Left lobe of liver (tissue), 2 donors: ENCODE data around the gene ABCA8. TPM values are rescaled to one million over a fixed set of nuclear protein-coding genes. Genes with fewer than 3 reads are reported as not detected.
"Not testable (repeated sequence)": the region's sequence is repeated elsewhere in the genome, so short reads cannot be mapped to it uniquely, and the experiment has no call there.

Source experiments
- ATAC-seq: fragments of 200-7000 bp; cut with Tn5 transposase; one replicate; pipeline ENCODE4 v1.9.1; 2020; ENCODE audit warnings: mild to moderate bottlenecking, moderate library complexity
- DNase-seq: peaks from one replicate; pipeline ENCODE4 v3.0.0-alpha.2; 2020; ENCODE audit warnings: low spot score
- total RNA-seq: library from RNA; stranded (reverse); gene quantifications from one replicate; pipeline ENCODE4 v1.2.1, GENCODE V29; 2021
- donor health status: DM: no; HTN: no; CAD: no; lungs with moderate emphysema.
- donor health status: DM: no; HTN: yes; CAD: no.

Gene ABCA8, protein sequence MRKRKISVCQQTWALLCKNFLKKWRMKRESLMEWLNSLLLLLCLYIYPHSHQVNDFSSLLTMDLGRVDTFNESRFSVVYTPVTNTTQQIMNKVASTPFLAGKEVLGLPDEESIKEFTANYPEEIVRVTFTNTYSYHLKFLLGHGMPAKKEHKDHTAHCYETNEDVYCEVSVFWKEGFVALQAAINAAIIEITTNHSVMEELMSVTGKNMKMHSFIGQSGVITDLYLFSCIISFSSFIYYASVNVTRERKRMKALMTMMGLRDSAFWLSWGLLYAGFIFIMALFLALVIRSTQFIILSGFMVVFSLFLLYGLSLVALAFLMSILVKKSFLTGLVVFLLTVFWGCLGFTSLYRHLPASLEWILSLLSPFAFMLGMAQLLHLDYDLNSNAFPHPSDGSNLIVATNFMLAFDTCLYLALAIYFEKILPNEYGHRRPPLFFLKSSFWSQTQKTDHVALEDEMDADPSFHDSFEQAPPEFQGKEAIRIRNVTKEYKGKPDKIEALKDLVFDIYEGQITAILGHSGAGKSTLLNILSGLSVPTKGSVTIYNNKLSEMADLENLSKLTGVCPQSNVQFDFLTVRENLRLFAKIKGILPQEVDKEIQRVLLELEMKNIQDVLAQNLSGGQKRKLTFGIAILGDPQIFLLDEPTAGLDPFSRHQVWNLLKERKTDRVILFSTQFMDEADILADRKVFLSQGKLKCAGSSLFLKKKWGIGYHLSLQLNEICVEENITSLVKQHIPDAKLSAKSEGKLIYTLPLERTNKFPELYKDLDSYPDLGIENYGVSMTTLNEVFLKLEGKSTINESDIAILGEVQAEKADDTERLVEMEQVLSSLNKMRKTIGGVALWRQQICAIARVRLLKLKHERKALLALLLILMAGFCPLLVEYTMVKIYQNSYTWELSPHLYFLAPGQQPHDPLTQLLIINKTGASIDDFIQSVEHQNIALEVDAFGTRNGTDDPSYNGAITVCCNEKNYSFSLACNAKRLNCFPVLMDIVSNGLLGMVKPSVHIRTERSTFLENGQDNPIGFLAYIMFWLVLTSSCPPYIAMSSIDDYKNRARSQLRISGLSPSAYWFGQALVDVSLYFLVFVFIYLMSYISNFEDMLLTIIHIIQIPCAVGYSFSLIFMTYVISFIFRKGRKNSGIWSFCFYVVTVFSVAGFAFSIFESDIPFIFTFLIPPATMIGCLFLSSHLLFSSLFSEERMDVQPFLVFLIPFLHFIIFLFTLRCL (N-terminal part only)
- 35.6 TPM for total RNA-seq

DNA sequence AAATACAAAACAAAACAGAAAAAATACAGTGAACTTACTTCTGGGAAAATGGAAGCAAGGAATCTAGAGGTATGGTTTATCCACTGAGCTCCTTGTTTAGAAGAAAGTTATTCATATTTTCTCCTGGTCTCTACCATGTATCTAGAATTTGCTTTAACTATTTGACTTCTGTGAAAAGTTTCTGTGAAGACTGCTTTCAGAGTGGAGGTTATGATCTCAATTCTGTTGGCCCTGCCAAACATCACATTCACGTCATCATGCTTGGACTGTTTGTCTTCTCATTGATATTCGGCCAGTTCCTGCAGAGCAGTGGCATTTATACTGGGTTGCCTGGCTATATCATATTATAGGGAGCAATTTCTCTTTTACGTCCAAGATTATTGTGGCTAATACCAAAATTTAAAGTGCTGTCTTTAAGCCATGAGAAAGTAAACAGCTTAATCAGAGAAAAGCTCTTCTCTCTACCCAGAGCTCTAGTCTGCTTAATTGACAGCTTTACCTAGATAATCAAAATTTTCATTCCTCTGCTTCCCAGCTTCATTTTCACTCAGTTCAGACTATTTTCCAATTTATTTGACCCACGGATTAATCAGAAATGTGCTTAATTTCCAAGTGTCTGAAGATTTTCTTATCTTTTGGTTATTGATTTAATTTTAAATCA is at the start of gene ABCA8:
ABCA8 (minus strand) TSS at position 212 of the 661 bp plus-strand sequence. CDS start 13,358 bp downstream, outside the sequence.
- DNase-seq (peak; percentile 79), ATAC-seq (peak; percentile 92)

DNA sequence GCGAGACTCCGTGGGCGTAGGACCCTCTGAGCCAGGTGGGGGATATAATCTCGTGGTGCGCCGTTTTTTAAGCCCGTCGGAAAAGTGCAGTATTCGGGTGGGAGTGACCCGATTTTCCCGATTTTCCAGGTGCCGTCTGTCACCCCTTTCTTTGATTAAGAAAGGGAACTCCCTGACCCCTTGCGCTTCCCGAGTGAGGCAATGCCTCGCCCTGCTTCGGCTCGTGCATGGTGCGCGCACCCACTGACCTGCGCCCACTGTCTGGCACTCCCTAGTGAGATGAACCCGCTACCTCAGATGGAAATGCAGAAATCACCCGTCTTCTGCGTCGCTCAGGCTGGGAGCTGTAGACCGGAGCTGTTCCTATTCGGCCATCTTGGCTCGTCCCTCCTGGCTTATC is 49.6 kb upstream of the ABCA8 start:
- not testable (repeated sequence) for ATAC-seq, DNase-seq

DNA sequence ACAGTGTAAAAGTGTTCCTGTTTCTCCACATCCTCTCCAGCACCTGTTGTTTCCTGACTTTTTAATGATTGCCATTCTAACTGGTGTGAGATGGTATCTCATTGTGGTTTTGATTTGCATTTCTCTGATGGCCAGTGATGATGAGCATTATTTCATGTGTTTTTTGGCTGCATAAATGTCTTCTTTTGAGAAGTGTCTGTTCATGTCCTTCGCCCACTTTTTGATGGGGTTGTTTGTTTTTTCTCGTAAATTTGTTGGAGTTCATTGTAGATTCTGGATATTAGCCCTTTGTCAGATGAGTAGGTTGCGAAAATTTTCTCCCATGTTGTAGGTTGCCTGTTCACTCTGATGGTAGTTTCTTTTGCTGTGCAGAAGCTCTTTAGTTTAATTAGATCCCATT is 44.6 kb upstream of the ABCA8 start:
- DNase-seq, ATAC-seq: not testable (repeated sequence)

DNA sequence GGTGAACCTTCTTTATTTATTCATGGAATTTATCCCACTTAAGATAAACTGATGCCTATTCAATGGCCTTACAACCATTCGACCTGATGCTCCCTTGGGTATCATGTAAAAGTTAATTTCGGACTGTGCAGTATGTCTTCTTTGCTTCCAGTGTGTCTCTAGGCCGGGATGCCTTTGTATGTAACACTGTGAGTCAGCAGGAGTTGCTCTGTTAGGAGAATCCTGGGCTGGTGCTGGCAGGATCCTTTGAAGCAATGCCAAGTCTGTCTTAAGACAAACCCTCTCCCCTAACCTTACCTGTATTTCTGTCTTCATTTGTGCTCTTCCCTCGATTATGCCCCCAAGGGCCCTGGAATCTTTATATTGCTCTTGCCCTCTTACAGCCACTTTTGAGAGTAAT is 37.9 kb upstream of the ABCA8 start:
- ATAC-seq (no peak), DNase-seq (no peak)

DNA sequence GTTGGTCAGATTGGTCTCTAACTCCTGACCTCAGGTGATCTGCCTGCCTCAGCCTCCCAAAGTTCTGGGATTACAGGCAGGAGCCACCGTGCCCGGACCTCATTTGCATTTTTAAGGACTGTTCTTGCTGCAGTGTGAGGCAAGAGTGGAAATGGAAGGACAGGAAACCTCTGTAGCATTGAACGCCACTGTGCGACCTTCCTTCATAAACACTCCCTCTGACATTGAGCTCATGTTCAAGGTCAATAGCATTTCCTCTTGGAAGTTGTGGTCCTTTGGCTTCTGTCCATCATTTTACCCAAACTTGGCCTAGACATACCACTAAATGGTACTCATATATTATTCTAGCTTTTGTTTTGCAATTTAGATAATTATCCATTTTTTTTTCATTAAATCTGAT is 32.8 kb upstream of the ABCA8 start:
- ATAC-seq, result no peak
- no peak for DNase-seq

DNA sequence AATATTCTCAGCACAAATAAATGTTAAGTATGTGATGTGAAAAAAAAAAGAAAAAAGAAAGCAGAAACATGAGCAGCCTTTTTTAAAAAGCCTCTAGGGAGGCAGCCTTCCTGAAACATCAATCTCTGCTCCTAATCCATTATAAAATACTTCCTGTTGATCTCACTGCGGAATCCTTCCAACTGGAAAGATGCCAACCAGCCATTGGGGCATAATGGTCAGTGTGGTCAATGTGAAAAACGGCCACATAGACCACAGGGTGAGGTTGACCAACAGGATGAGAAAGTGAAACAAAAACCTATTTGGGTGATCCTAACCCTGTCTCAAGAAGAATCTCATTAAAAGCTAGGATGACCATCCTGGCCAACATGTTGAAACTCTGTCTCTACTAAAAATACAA is 26.1 kb upstream of the ABCA8 start:
- DNase-seq (peak; percentile 59), ATAC-seq (peak; percentile 75)

DNA sequence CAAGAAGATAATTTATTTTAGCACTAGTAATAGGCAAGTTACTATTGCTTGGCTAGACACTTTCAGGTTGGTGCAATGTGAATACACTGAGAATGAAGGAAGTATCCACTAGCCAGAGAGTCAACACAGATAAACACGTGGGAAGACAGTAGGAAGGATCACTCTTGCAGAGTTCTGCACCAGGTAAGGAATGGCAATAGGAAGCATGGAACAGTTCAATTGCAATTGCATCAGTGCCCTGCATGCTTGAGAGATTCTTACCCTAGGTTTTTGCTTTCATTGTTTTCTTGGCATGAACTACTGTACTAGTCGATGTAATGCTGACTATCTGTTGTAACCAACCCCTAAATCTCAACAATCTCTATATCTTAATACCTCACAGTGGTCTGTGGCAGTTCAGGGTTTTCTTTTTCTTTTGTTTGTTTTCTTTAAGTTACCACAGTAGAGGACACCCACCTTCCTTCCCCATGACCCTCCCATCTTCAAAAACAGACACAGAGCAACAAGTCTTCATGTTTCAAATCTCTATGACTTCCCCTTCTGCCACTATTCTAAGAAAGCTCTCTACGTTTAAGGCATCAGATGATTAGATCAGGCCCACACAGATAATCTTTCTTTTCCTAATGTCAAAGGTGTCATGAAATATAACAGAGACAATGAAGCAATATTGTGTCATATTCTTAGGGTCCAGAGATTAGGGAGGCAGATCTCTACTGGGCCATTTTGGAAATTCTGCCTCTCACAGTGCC is 18.1 kb upstream of the ABCA8 start:
- no peak for DNase-seq
- ATAC-seq, result peak; percentile 60

DNA sequence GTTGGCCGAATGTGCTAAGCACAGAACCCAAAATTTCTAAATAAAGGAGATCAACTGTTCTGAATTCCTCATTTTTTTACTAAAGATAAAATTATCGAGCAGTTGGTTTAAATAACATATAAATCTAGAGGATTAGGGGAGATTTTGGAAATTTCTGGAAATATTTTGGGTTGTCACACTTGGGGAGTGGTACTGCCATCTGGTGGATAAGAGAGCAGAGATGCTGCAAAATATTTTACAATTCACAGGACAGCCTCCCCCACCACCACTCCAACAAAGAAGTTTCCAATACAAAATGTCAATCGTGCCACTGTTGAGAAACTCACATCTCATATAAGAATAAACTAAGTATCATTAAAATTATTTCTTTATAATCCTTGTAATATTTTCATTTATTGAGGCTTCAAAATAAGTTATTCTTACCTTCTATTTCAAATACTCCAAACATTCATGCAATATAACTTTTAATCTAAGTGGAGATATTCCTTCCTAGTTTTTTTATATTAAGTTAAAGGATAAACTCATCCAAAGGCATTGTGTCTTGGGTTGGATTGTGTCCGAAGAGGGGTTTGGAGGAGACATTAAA is 17.0 kb upstream of the ABCA8 start:
- ATAC-seq (peak; percentile 95), DNase-seq (no peak)

DNA sequence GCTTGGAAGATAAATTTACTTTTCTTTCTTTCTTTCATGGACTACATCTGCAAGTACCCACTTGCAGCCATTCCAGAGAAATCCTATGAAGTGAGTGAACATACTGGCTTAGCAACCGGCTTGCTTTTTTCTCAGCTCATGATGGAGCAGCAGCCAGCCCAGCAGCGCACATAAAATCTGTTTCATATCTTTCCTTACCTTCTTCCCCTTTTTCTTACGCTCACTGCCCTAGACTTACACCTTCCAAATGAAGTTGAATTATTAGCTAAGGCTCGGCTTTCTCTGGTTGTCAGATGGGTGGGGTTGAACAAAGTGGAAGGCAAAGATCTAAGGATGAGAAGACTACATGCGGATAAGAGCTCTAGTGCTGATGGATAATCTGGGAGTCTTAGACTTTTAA is 13.9 kb upstream of the ABCA8 start:
- DNase-seq (no peak), ATAC-seq (no peak)

DNA sequence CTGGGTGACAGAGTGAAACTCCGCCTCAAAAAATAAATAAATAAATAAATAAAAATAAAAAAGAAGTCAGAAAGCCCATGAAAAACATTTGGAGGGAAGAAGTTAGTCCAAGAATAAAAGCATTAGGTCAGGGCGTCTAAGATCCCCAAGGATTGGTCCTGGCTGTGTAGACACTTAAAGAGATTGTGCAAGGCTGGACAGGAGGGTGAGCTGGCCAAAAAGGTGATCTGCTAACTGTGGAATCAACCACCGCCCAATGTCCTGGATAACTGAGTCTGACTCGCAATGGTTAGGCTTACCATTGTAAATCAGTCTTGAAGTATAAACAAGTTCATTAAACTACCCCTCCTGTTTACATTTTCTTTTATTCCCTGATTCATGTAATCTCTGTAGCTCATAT is 8.8 kb upstream of the ABCA8 start:
- ATAC-seq (no peak), DNase-seq (no peak)

DNA sequence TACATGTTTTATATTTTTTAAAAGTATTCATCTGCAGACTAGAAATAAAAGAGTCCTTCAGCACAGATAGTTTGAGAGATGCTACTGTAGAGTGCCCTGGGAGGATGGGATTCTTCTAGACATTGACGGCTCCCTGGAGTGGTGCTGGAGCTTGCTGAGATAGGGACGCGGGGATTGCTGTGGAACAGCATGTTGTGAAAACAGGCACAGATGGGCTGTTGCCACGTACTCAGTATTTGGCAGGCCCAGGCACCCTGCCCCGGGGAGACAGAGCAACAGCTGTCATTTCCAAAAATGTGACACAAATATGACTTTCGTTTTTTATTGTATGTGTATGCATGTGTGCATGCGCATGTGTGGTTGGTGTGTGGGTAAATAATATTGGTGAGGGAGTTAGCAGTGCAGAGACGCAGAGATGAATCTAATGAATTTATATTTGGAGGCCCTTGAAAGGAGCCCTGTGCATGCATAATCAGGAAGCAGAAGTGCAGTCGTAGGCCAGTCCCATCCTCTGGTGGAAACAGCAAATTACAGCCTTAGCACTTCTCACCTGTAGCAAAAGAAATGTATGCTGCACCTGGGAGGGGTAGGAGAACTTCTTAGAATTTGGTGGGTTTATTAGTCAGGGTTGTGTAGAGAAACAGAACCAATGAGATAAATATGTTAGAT is 6.2 kb upstream of the ABCA8 start:
- peak; percentile 47 for ATAC-seq
- DNase-seq, result no peak

DNA sequence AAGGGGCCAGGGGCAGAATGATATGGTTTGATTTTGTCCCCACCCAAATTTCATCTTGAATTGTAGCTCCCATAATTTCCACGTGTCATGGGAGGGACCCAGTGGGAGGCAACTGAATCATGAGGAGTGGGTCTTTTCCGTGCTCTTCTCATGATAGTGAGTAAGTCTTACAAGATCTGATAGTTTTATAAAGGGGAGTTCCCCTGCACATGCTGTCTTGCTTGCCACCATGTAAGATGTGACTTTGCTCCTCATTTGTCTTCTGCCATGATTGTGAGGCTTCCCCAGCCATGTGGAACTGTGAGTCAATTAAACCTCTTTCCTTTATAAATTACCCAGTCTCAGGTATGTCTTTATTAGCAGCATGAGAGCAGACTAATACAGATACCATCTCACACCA is 3.9 kb upstream of the ABCA8 start:
- not testable (repeated sequence) for DNase-seq, ATAC-seq

DNA sequence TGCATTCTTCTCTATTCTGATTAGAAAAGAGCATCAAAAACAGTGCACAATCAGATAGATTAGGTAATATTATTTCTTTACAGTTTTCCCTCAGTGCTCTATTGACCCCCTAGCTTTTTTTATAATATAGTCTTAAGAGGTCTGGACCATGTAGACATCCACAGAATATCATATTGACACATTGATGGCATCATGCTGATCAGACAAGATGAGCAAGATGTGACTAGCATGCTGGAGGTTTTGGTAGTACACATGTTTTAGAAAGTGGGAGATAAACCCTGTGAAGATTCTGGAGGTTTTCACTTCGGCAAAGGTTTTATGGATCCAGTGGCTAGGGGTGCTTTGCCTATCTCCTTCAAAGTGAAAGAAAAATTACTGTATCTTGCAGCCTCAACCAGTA is 2.8 kb upstream of the ABCA8 start:
- no peak for ATAC-seq
- DNase-seq, result no peak

DNA sequence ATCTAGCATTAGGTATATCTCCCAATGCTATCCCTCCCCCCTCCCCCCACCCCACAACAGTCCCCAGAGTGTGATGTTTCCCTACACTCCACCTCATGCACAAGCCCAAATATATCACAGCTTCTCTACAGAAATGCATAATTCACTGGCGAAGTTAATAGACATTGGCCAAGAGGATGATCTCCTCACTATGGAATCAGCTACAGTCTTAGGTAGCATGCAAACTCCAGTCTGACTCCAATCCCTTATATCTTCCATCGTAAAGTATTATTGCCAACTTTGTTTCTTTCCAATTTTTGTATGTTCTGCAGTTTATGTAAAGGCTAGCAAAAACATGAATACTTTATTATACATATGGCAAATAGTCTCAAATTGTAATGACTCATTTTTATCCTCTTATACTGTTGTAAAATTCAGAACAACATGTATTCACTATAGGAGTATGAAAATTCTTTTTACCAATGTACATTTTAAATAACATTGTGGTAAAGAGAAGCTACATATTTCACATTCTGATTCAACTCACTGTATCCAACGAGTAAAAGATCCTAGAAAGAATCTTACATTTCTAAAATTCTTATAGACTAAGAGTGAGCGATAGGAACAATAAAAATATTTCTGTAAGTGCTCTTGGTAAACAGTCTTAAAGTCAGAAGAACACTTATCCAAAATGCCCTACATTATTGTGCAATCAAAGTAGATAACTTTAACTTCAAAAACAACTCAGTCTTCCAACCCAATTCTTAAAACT is 871 bp downstream of the ABCA8 start:
- ATAC-seq (peak; percentile 35), DNase-seq (no peak)

DNA sequence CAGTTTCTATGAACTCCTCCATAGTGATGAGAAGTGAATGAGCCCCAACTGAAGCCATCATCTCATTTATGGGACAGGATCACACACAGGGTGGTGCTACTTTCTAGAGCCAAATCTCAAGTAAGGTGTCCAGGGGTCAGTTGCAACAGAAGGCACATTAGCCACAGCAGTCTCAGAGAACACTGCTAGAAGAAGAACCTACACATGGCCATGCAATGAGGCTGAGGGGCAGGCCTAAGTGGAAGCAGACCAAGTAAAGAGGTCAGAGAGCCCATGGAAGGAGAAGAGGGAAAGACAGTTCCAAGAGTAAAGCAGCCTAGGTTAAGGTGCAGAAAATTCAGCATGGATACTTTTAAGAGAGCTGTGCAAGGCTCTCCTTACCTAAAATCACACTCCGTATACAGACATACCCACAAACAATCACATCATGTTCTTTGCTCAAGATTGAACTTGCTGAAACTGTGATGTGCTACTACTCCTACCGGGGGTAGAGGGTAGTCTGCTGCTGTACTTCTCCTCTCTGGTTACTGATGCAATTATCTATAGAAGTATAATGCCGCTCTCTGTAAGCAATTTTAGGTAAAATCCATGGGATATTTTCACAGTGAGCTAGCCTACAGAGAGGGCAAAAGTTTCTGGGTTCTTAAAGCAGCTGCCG is 1.7 kb downstream of the ABCA8 start:
- DNase-seq, result no peak
- peak; percentile 61 for ATAC-seq

DNA sequence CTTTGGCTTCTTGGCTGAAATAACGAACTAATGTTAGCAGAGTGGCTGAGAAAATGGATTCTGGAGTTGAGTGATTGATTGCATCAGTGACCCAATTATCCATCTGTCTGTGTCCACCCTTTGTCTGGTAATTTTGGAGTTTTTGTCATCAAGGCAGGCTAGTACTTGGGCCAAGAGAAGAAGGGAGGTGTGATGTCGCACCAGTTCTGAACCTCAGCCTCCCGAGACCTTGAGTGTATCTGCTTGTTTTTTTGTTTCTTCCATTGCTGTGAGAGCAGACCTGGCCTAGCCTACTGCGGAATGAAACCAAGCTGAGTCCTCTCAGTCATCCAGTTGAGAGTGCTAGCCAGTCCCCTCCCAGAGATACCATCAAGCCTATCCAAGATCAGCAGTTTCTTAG is 4.5 kb downstream of the ABCA8 start:
- no peak for DNase-seq
- ATAC-seq, result no peak

DNA sequence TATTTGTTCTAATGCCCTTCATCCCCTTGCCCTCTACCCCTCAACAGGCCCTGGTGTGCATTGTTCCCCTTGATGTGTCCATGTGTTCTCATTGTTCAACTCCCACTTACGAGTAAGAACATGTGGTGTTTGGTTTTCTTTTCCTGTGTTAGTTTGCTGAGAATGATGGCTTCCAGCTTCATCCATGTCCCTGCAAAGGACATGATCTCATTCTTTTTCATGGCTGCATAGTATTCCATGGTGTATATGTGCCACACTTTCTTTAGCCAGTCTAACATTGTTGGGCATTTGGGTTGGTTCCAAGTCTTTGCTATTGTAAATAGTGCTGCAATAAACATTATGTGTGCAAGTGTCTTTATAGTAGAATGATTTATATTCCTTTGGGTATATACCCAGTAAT is 7.3 kb downstream of the ABCA8 start:
- not testable (repeated sequence) for DNase-seq, ATAC-seq
